Neural cell (in vitro differentiated cells): ENCODE data around the gene LKAAEAR1.

ENCODE experiments used
- EZH2 ChIP-seq: fragments of 200-600, 300-800 bp; shearing (Covaris generic), sonication (generic); IDR thresholded peaks from 2 replicates; pipeline ENCODE4 v1.6.1; 2014; ENCODE audit warnings: antibody characterized with exemption, low read length, borderline replicate concordance, mild to moderate bottlenecking; ENCODE audit not compliant: insufficient read depth, poor library complexity, severe bottlenecking
- POLR2AphosphoS5 ChIP-seq: IDR thresholded peaks from 2 replicates; pipeline ENCODE4 v1.6.1; 2012
- TF ChIP-seq, protein P1 (sequence below): fragments of 450-650 bp; IDR thresholded peaks from 2 replicates; pipeline ENCODE4 v1.5.1; 2014; ENCODE audit warnings: antibody characterized with exemption, mild to moderate bottlenecking, moderate library complexity; ENCODE audit not compliant: poor library complexity, severe bottlenecking

DNA sequence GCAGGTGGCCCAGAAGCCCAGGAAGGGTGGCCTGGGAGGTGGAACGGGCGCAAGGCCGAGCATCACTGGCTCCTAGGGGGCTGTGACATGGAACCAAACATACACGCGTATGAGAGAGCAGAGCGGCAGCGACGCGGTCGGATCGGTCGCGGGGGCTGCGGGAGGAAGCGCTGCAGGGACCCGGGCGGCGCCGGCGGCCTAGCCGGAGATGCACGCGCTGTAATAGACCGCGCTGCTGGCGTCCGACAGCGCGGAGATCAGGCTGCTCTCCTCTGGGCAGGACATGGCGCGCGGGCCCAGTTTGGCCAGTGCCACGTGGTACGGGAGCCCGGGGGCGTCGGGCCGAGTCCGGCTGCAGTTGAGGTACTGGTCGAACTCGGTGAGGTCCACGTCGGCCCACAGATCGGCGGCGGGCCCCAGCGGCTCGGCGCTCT is 36.2 kb downstream of the LKAAEAR1 start:
- TF ChIP-seq EZH2 = peak; percentile 37
- TF ChIP-seq, protein P1, sequence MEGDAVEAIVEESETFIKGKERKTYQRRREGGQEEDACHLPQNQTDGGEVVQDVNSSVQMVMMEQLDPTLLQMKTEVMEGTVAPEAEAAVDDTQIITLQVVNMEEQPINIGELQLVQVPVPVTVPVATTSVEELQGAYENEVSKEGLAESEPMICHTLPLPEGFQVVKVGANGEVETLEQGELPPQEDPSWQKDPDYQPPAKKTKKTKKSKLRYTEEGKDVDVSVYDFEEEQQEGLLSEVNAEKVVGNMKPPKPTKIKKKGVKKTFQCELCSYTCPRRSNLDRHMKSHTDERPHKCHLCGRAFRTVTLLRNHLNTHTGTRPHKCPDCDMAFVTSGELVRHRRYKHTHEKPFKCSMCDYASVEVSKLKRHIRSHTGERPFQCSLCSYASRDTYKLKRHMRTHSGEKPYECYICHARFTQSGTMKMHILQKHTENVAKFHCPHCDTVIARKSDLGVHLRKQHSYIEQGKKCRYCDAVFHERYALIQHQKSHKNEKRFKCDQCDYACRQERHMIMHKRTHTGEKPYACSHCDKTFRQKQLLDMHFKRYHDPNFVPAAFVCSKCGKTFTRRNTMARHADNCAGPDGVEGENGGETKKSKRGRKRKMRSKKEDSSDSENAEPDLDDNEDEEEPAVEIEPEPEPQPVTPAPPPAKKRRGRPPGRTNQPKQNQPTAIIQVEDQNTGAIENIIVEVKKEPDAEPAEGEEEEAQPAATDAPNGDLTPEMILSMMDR = no peak
- TF ChIP-seq POLR2AphosphoS5 = no peak
